Measurements from ENCODE around the gene PTCD2. TPM values are rescaled to one million over a fixed set of nuclear protein-coding genes. Genes with fewer than 3 reads are reported as not detected.

Gene PTCD2
- total RNA-seq, 2 experiments from 2014 or later: 11.7 to 17.9 TPM

DNA sequence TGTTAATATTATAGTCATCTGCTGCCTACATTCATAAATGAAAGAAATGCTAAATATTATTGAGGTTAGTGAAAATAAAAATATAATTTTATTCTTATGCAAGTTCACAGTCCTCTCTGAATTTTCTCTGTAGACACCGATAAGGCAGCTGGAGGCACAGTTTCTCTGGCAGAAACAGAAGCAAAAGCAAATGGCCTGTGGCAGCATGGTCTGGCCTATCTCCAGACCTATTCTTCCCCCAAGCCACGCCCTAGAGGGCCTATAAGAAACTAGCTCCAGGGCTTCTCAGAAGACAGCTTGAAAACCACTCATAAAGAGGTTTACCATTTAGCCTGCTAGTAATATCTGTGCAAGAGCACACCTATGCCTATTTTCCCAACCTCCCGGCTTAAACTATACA lies 28.6 kb upstream of the PTCD2 start:
- H3K9me3 ChIP-seq (ENCODE audit: low read length): no peaks in the 10 kb centered on the region
- H3K79me2 ChIP-seq (ENCODE audit: insufficient read depth, low read depth, low read length): peaks cover 57% of the 10 kb centered on the region
- H3K9me2 ChIP-seq (ENCODE audit: insufficient read depth, low read length): no peaks in the 10 kb centered on the region
- no peak overlapping the region for H2AFZ ChIP-seq (ENCODE audit: low read length)
- H3K4me3 ChIP-seq (ENCODE audit: low read depth, low read length, poor library complexity, severe bottlenecking): peak overlapping the region; percentile 17
- no TSS peak for BruUV-seq (replicated peaks)
- ChIA-PET CTCF (ENCODE audit: unreplicated experiment) (interaction anchor here (1.0 to 1.2 kb wide), 2 partner anchors 13 to 14 kb away, joined by 3 to 4 read pairs; no protein-coding TSS in a partner anchor), POLR2A (interaction anchor here (0.6 to 7.5 kb wide), 4 partner anchors 9 to 43 kb away, joined by 3 to 97 read pairs (median 8); no protein-coding TSS in a partner anchor)
- H3K27ac ChIP-seq (ENCODE audit: low read depth, low read length, poor library complexity, severe bottlenecking): peak overlapping the region; percentile 86
- intact Hi-C loops (cut with micrococcal nuclease; ENCODE audit: unreplicated experiment): no loop called here
- no peaks in the 10 kb centered on the region for H4K20me1 ChIP-seq (ENCODE audit: insufficient read depth, low read length)
- peaks cover 90% of the 10 kb centered on the region for H3K4me1 ChIP-seq (ENCODE audit: insufficient read depth, low read length, poor library complexity, severe bottlenecking)
- peak; percentile 48 for DNase-seq (ENCODE audit: low spot score)
- no peak for TF ChIP-seq EZH2phosphoT487 (IDR thresholded peaks at IDR 0.05; ENCODE audit: borderline replicate concordance, low read depth, low read length)
- TF ChIP-seq, protein P1, sequence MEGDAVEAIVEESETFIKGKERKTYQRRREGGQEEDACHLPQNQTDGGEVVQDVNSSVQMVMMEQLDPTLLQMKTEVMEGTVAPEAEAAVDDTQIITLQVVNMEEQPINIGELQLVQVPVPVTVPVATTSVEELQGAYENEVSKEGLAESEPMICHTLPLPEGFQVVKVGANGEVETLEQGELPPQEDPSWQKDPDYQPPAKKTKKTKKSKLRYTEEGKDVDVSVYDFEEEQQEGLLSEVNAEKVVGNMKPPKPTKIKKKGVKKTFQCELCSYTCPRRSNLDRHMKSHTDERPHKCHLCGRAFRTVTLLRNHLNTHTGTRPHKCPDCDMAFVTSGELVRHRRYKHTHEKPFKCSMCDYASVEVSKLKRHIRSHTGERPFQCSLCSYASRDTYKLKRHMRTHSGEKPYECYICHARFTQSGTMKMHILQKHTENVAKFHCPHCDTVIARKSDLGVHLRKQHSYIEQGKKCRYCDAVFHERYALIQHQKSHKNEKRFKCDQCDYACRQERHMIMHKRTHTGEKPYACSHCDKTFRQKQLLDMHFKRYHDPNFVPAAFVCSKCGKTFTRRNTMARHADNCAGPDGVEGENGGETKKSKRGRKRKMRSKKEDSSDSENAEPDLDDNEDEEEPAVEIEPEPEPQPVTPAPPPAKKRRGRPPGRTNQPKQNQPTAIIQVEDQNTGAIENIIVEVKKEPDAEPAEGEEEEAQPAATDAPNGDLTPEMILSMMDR (conservative IDR thresholded peaks at IDR 0.05; ENCODE audit: low read length): no peak
- peaks cover 72% of the 10 kb centered on the region for H3K36me3 ChIP-seq (ENCODE audit: insufficient read depth, low read length)
- peak overlapping the region; percentile 59 for H3K4me2 ChIP-seq (ENCODE audit: low read length)

DNA sequence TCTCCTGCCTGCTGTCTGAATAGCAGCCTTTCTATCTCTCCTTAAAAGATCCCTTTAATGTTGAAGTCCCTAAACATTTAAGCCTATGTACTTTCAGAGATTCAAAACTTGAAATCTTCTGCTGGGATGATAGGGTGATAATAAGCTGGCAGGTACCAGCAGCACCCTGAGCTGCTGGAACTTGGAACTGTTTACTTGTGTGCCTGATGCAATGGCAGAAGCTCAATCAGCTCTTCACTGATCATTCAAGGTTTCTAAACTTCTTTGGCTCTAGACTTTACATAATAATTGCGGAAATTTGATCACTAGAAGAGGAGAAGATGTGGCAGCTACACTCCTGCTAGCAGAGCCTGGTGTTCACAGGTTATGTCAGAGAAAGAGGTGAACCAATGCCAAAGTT lies 27.8 kb upstream of the PTCD2 start:
- peak overlapping the region; percentile 72 for H3K4me2 ChIP-seq (ENCODE audit: low read length)
- POLR2A ChIA-PET: interaction anchor here (0.6 to 7.5 kb wide), 7 partner anchors 10 to 520 kb away, joined by 3 to 97 read pairs (median 7); partner anchors contain the start of genes MRPS27 and PTCD2
- H3K9me3 ChIP-seq (ENCODE audit: low read length): no peaks in the 10 kb centered on the region
- 0 out of 2 replicates have a peak overlapping the region, but pooled peaks have one; percentile 2 for H2AFZ ChIP-seq (ENCODE audit: low read length)
- TF ChIP-seq, protein P1 (conservative IDR thresholded peaks at IDR 0.05; ENCODE audit: low read length): no peak
- TF ChIP-seq EZH2phosphoT487 (IDR thresholded peaks at IDR 0.05; ENCODE audit: borderline replicate concordance, low read depth, low read length): no peak
- no peak for DNase-seq (ENCODE audit: low spot score)
- H3K4me3 ChIP-seq (ENCODE audit: low read depth, low read length, poor library complexity, severe bottlenecking): peak overlapping the region; percentile 17
- H4K20me1 ChIP-seq (ENCODE audit: insufficient read depth, low read length): no peaks in the 10 kb centered on the region
- BruUV-seq (replicated peaks): no TSS peak
- H3K27ac ChIP-seq (ENCODE audit: low read depth, low read length, poor library complexity, severe bottlenecking): peak overlapping the region; percentile 86
- peaks cover 90% of the 10 kb centered on the region for H3K4me1 ChIP-seq (ENCODE audit: insufficient read depth, low read length, poor library complexity, severe bottlenecking)
- intact Hi-C loops (cut with micrococcal nuclease; ENCODE audit: unreplicated experiment): loop anchor here (2.0 kb wide), 1 partner anchor 14 kb away; no protein-coding TSS in a partner anchor
- CTCF ChIA-PET (ENCODE audit: unreplicated experiment): interaction anchor here (0.8 to 1.2 kb wide), 4 partner anchors 10 to 22 kb away, joined by 3 to 4 read pairs (median 4); no protein-coding TSS in a partner anchor
- H3K36me3 ChIP-seq (ENCODE audit: insufficient read depth, low read length): peaks cover 71% of the 10 kb centered on the region
- H3K79me2 ChIP-seq (ENCODE audit: insufficient read depth, low read depth, low read length): peaks cover 65% of the 10 kb centered on the region
- no peaks in the 10 kb centered on the region for H3K9me2 ChIP-seq (ENCODE audit: insufficient read depth, low read length)

DNA sequence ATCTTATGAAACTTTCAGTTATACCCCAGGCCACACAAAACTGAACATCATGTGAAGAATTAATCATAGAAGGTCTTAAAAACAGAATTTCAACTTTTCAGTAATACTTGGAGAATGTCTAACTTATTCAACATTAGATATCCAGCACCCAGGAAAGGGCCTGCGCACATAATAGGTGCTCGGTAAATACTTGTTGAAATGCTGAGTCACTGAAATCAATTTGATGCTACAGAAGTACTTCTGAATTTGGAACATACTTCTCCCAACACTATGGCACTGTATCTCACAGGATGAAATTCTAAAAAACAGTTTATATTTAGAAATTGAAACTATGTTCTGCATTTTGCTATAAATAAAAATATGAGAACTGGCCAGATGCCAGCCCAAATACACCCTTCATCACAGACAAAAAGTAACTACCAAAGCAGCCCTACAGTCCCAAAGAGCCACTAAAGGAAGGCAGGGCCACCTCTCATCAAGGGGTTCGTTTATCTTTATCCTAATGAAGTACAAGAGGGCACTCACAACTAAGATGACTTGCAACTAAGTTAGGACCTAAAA lies 26.6 kb upstream of the PTCD2 start:
- Histone ChIP-seq H3K9me3 (ENCODE audit: low read length) (no peaks in the 10 kb centered on the region), H3K4me2 (ENCODE audit: low read length) (peak overlapping the region; percentile 72), H4K20me1 (ENCODE audit: insufficient read depth, low read length) (no peaks in the 10 kb centered on the region), H2AFZ (ENCODE audit: low read length) (no peak overlapping the region), H3K79me2 (ENCODE audit: insufficient read depth, low read depth, low read length) (peaks cover 74% of the 10 kb centered on the region), H3K4me3 (ENCODE audit: low read depth, low read length, poor library complexity, severe bottlenecking) (peak overlapping the region; percentile 40), H3K9me2 (ENCODE audit: insufficient read depth, low read length) (no peaks in the 10 kb centered on the region), H3K36me3 (ENCODE audit: insufficient read depth, low read length) (peaks cover 59% of the 10 kb centered on the region), H3K4me1 (ENCODE audit: insufficient read depth, low read length, poor library complexity, severe bottlenecking) (peaks cover 93% of the 10 kb centered on the region), H3K27ac (ENCODE audit: low read depth, low read length, poor library complexity, severe bottlenecking) (peak overlapping the region; percentile 86)
- TF ChIP-seq EZH2phosphoT487 (IDR thresholded peaks at IDR 0.05; ENCODE audit: borderline replicate concordance, low read depth, low read length): no peak
- TF ChIP-seq, protein P1 (conservative IDR thresholded peaks at IDR 0.05; ENCODE audit: low read length): no peak
- ChIA-PET POLR2A (interaction anchor here (0.7 to 7.5 kb wide), 3 partner anchors 12 to 570 kb away, joined by 3 to 97 read pairs (median 4); no protein-coding TSS in a partner anchor), CTCF (ENCODE audit: unreplicated experiment) (no interaction called here)
- peak; percentile 51 for DNase-seq (ENCODE audit: low spot score)
- intact Hi-C loops (cut with micrococcal nuclease; ENCODE audit: unreplicated experiment): loop anchor here (2.0 kb wide), 1 partner anchor 13 kb away; no protein-coding TSS in a partner anchor
- no TSS peak for BruUV-seq (replicated peaks)
